ENCODE data around the gene PLPPR1. TPM values are rescaled to one million over a fixed set of nuclear protein-coding genes. Genes with fewer than 3 reads are reported as not detected.
"Not testable (repeated sequence)": the region's sequence is repeated elsewhere in the genome, so short reads cannot be mapped to it uniquely, and the experiment has no call there.

PLPPR1 gene
- total and polyA plus RNA-seq, 2 experiments from 2014 or later, result 1.3 to 3.7 TPM

- TF ChIP-seq ZNF462 (CRISPR knock-in tag; IDR thresholded peaks at IDR 0.05), result no peak
- no peak for TF ChIP-seq EZH2 (IDR thresholded peaks at IDR 0.05; ENCODE audit: low read depth, unreplicated experiment)
- no peak for TF ChIP-seq ETS1 (IDR thresholded peaks at IDR 0.05)
- no peak for TF ChIP-seq ZNF331 (CRISPR knock-in tag; IDR thresholded peaks at IDR 0.05; ENCODE audit: low read depth)
- no peak for TF ChIP-seq JUNB (IDR thresholded peaks at IDR 0.05; ENCODE audit: unreplicated experiment)
- TF ChIP-seq POLR2AphosphoS5 (IDR thresholded peaks at IDR 0.05; ENCODE audit: low read depth), result no peak
- H3K9me3 Mint-ChIP-seq, result no peaks in the 10 kb centered on the region
These were observed 247.3 kb downstream of the PLPPR1 start for GRCh38 chr9:101275769-101276250.

GRCh38 chr9:101291043-101291442, 262.5 kb downstream of the PLPPR1 start:
- not testable (repeated sequence) for H3F3A ChIP-seq (replicated peaks; ENCODE audit: low read depth); H3K4me3 ChIP-seq; H3K27ac Mint-ChIP-seq; H3K4me3 Mint-ChIP-seq; H3K79me2 ChIP-seq (replicated peaks; ENCODE audit: insufficient read depth); H3K4me2 ChIP-seq; ATAC-seq; H3K27ac ChIP-seq (ENCODE audit: low read depth); H3K4me1 Mint-ChIP-seq; H3K27me3 Mint-ChIP-seq (ENCODE audit: insufficient read depth, low read depth, poor library complexity); H3K4me1 ChIP-seq (ENCODE audit: insufficient read depth); DNase-seq (ENCODE audit: low spot score); H4K20me1 ChIP-seq (replicated peaks; ENCODE audit: insufficient read depth); H3K27me3 ChIP-seq (ENCODE audit: insufficient read depth); H2AFZ ChIP-seq; H3K36me3 ChIP-seq (ENCODE audit: insufficient read depth); H3K9me2 ChIP-seq (ENCODE audit: insufficient read depth)
- Mint-ChIP-seq H3K9me3 (peaks cover 23% of the 10 kb centered on the region), H3K36me3 (ENCODE audit: low read depth) (peaks cover 13% of the 10 kb centered on the region)

More at GRCh38 chr9:101275769-101276250, 247.3 kb downstream of the PLPPR1 start:
- H3K9me2 ChIP-seq (ENCODE audit: insufficient read depth), result no peaks in the 10 kb centered on the region
- Mint-ChIP-seq H3K27ac (no peak overlapping the region), H3K36me3 (ENCODE audit: low read depth) (no peaks in the 10 kb centered on the region), H3K27me3 (ENCODE audit: insufficient read depth, low read depth, poor library complexity) (no peaks in the 10 kb centered on the region), H3K4me3 (no peak overlapping the region), H3K4me1 (peaks cover 13% of the 10 kb centered on the region; the same call in 2 of the 3 replicates)
- no peaks in the 10 kb centered on the region for H3F3A ChIP-seq (replicated peaks; ENCODE audit: low read depth)
- no peak overlapping the region for H3K4me2 ChIP-seq
- no peak overlapping the region for H3K4me3 ChIP-seq
- no peaks in the 10 kb centered on the region for H3K79me2 ChIP-seq (replicated peaks; ENCODE audit: insufficient read depth)
- H3K27me3 ChIP-seq (ENCODE audit: insufficient read depth), result no peaks in the 10 kb centered on the region
- H4K20me1 ChIP-seq (replicated peaks; ENCODE audit: insufficient read depth), result no peaks in the 10 kb centered on the region
- DNase-seq (ENCODE audit: low spot score) (no peak), ATAC-seq (no peak)
- peaks cover 16% of the 10 kb centered on the region for H3K4me1 ChIP-seq (ENCODE audit: insufficient read depth)
- H3K36me3 ChIP-seq (ENCODE audit: insufficient read depth), result no peaks in the 10 kb centered on the region
- H3K27ac ChIP-seq (ENCODE audit: low read depth), result no peak overlapping the region
- H2AFZ ChIP-seq, result no peak overlapping the region

All from GM23338 (cell line).